Astrocyte (in vitro differentiated cells and primary cell): ENCODE results near the gene TEX14. TPM values are rescaled to one million over a fixed set of nuclear protein-coding genes. Genes with fewer than 3 reads are reported as not detected.

Experiments used
- DNase-seq: peaks from one replicate; pipeline ENCODE4 v3.0.0-alpha.2; 2010; ENCODE audit warnings: low read depth
- FAIRE-seq: peaks from 2 replicates; lab custom pipeline; 2011; peaks lifted over from hg19 to GRCh38; lab: Jason Lieb, UNC
- H2AFZ ChIP-seq: 2 replicates; pipeline ENCODE4 v1.6.0; 2012; ENCODE audit warnings: low read depth, low read length, inconsistent platforms
- H3K27ac ChIP-seq: 2 replicates; pipeline ENCODE4 v1.5.1; 2011; ENCODE audit warnings: low read depth, low read length, inconsistent platforms
- H3K27me3 ChIP-seq: 2 replicates; pipeline ENCODE4 v1.6.0; 2011; ENCODE audit warnings: low read length, inconsistent platforms; ENCODE audit not compliant: insufficient read depth
- H3K36me3 ChIP-seq: 2 replicates; pipeline ENCODE4 v1.5.1; 2011; ENCODE audit warnings: low read length, inconsistent platforms; ENCODE audit not compliant: insufficient read depth
- H3K4me1 ChIP-seq: 2 replicates; pipeline ENCODE4 v1.5.1; 2011; ENCODE audit warnings: low read length, inconsistent platforms; ENCODE audit not compliant: insufficient read depth
- H3K4me2 ChIP-seq: 2 replicates; pipeline ENCODE4 v1.6.0; 2012; ENCODE audit warnings: low read length, inconsistent platforms
- H3K4me3 ChIP-seq: 2 replicates; pipeline ENCODE4 v1.5.1; 2011; ENCODE audit warnings: low read depth, mild to moderate bottlenecking, low read length, inconsistent platforms; ENCODE audit not compliant: insufficient read depth
- H3K79me2 ChIP-seq: 2 replicates; pipeline ENCODE4 v1.6.0; 2012; ENCODE audit warnings: mild to moderate bottlenecking, low read length, inconsistent platforms; ENCODE audit not compliant: insufficient read depth
- H3K9ac ChIP-seq: 2 replicates; pipeline ENCODE4 v1.6.0; 2012; ENCODE audit warnings: mild to moderate bottlenecking, low read length, inconsistent platforms
- H3K9me3 ChIP-seq: 2 replicates; pipeline ENCODE4 v1.5.1; 2012; ENCODE audit warnings: low read depth, mild to moderate bottlenecking, low read length, inconsistent platforms; ENCODE audit not compliant: insufficient read depth
- H4K20me1 ChIP-seq: 2 replicates; pipeline ENCODE4 v1.6.0; 2012; ENCODE audit warnings: low read length, inconsistent platforms; ENCODE audit not compliant: insufficient read depth
- H3K27ac Mint-ChIP-seq: one replicate; pipeline ENCODE4 v1.8.0; 2021; ENCODE audit warnings: mild to moderate bottlenecking, mixed read lengths; ENCODE audit not compliant: unreplicated experiment
- H3K27me3 Mint-ChIP-seq: one replicate; pipeline ENCODE4 v1.8.0; 2021; ENCODE audit warnings: low read depth, mixed read lengths; ENCODE audit not compliant: unreplicated experiment
- H3K36me3 Mint-ChIP-seq: one replicate; pipeline ENCODE4 v1.8.0; 2021; ENCODE audit warnings: low read depth, mixed read lengths; ENCODE audit not compliant: unreplicated experiment
- H3K4me1 Mint-ChIP-seq: one replicate; pipeline ENCODE4 v1.8.0; 2021; ENCODE audit warnings: low read depth, mixed read lengths; ENCODE audit not compliant: unreplicated experiment
- H3K4me3 Mint-ChIP-seq: one replicate; pipeline ENCODE4 v1.8.0; 2021; ENCODE audit warnings: mild to moderate bottlenecking, moderate library complexity, mixed read lengths; ENCODE audit not compliant: unreplicated experiment
- H3K9me3 Mint-ChIP-seq: one replicate; pipeline ENCODE4 v1.8.0; 2021; ENCODE audit warnings: mild to moderate bottlenecking, mixed read lengths; ENCODE audit not compliant: unreplicated experiment
- EZH2 ChIP-seq: IDR thresholded peaks from 2 replicates; pipeline ENCODE4 v1.6.1; 2012; ENCODE audit warnings: mild to moderate bottlenecking, low read length, inconsistent platforms; ENCODE audit not compliant: insufficient read depth
- total RNA-seq: library from RNA; stranded (reverse); gene quantifications from 2 replicates; pipeline ENCODE4 v1.2.1, GENCODE V29; 2021
- TF ChIP-seq, protein P1 (sequence below): IDR thresholded peaks from 2 replicates; pipeline ENCODE4 v1.5.1; 2011; ENCODE audit warnings: low read depth, mild to moderate bottlenecking, inconsistent platforms, low read length, moderate library complexity; ENCODE audit not compliant: insufficient read depth

TEX14 gene
- total RNA-seq, 1 donor from 2014 or later, result 0.09 TPM

DNA sequence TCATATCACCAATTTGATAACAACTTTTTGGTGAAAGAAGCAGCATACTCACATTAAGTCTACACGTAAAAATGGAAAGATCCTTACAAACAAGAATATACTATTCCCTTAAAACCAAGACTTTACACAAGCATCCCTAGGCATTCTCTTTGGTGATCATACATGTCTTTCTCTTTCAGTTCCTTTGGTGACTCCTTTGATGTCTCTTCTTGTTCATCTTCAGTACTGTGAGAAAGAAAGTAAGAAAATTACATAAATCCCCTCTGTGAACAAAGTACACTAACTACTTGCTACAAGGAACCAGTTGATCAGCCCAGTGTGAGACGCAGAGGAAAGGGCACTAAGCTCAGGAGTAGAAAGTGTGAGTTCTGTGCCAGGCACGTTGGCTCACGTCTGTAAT, 117.8 kb downstream of the TEX14 start:
- Histone ChIP-seq H3K9me3 (no peaks in the 10 kb centered on the region), H3K4me1 (peaks cover 3% of the 10 kb centered on the region), H3K36me3 (no peaks in the 10 kb centered on the region), H2AFZ (no peak overlapping the region), H3K4me2 (no peak overlapping the region), H3K27me3 (no peaks in the 10 kb centered on the region), H4K20me1 (no peaks in the 10 kb centered on the region), H3K9ac (no peak overlapping the region), H3K79me2 (no peaks in the 10 kb centered on the region), H3K4me3 (no peak overlapping the region), H3K27ac (no peak overlapping the region)
- no peak for TF ChIP-seq EZH2
- TF ChIP-seq, protein P1, sequence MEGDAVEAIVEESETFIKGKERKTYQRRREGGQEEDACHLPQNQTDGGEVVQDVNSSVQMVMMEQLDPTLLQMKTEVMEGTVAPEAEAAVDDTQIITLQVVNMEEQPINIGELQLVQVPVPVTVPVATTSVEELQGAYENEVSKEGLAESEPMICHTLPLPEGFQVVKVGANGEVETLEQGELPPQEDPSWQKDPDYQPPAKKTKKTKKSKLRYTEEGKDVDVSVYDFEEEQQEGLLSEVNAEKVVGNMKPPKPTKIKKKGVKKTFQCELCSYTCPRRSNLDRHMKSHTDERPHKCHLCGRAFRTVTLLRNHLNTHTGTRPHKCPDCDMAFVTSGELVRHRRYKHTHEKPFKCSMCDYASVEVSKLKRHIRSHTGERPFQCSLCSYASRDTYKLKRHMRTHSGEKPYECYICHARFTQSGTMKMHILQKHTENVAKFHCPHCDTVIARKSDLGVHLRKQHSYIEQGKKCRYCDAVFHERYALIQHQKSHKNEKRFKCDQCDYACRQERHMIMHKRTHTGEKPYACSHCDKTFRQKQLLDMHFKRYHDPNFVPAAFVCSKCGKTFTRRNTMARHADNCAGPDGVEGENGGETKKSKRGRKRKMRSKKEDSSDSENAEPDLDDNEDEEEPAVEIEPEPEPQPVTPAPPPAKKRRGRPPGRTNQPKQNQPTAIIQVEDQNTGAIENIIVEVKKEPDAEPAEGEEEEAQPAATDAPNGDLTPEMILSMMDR, result no peak
- Mint-ChIP-seq H3K36me3 (no peaks in the 10 kb centered on the region), H3K27ac (no peak overlapping the region), H3K9me3 (no peaks in the 10 kb centered on the region), H3K4me1 (peaks cover 15% of the 10 kb centered on the region), H3K27me3 (peaks cover 2% of the 10 kb centered on the region), H3K4me3 (no peak overlapping the region)
- no peak for DNase-seq
- no peak for FAIRE-seq

DNA sequence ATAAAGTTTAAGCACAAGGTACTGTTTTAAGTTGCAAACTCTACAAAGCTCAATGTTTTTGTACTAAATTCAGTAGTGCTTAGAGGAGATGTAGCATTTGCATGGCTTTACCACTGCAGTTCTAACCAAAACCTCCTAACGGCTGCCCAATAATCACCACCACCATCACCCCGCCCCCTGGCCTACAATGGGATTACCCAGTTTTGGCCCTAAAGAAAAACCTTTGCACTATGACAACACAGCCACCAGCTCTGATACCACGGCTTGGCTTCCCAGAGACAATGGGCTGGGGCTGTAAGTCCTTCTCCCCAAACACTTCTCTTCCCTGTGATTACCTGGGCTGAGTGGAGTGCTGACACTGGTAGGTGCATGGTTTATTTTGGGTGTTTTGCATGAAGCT, 119.0 kb downstream of the TEX14 start:
- Histone ChIP-seq H3K4me2 (no peak overlapping the region), H3K9me3 (no peaks in the 10 kb centered on the region), H3K79me2 (no peaks in the 10 kb centered on the region), H4K20me1 (no peaks in the 10 kb centered on the region), H3K4me1 (peaks cover 3% of the 10 kb centered on the region), H3K9ac (no peak overlapping the region), H2AFZ (no peak overlapping the region), H3K4me3 (no peak overlapping the region), H3K27ac (no peak overlapping the region), H3K27me3 (peaks cover 2% of the 10 kb centered on the region), H3K36me3 (no peaks in the 10 kb centered on the region)
- Mint-ChIP-seq H3K27me3 (peaks cover 2% of the 10 kb centered on the region), H3K36me3 (no peaks in the 10 kb centered on the region), H3K9me3 (no peaks in the 10 kb centered on the region), H3K4me1 (peaks cover 18% of the 10 kb centered on the region), H3K27ac (no peak overlapping the region), H3K4me3 (no peak overlapping the region)
- DNase-seq, result no peak
- no peak for FAIRE-seq
- TF ChIP-seq, protein P1, result no peak
- no peak for TF ChIP-seq EZH2

DNA sequence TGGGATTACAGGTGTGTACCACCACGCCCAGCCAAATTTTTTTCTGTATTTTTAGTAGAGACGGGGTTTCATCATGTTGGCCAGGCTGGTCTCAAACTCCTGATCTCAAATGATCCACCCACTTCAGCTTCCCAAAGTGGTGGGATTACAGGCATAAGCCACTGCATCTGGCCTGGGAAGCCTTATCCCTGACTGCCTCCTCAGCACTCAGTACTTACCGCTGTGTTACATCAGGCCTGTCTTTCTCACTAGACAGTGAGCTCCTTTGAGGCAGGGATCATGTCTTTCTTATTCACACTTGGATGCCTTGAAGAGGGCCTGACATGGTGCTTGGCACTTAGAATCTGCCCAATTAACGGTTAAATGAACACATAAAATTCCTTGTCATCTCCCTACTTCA, 121.1 kb downstream of the TEX14 start:
- Histone ChIP-seq H2AFZ (no peak overlapping the region), H3K9me3 (no peaks in the 10 kb centered on the region), H3K79me2 (no peaks in the 10 kb centered on the region), H4K20me1 (no peaks in the 10 kb centered on the region), H3K4me2 (no peak overlapping the region), H3K36me3 (no peaks in the 10 kb centered on the region), H3K9ac (no peak overlapping the region), H3K4me3 (no peak overlapping the region), H3K4me1 (peaks cover 5% of the 10 kb centered on the region), H3K27me3 (peaks cover 2% of the 10 kb centered on the region), H3K27ac (no peak overlapping the region)
- TF ChIP-seq, protein P1, result no peak
- TF ChIP-seq EZH2, result no peak
- H3K36me3 Mint-ChIP-seq, result no peaks in the 10 kb centered on the region
- FAIRE-seq (no peak), DNase-seq (no peak)
- no peak overlapping the region for H3K4me3 Mint-ChIP-seq
- H3K27me3 Mint-ChIP-seq, result peaks cover 2% of the 10 kb centered on the region
- H3K4me1 Mint-ChIP-seq, result peaks cover 10% of the 10 kb centered on the region
- H3K9me3 Mint-ChIP-seq, result no peaks in the 10 kb centered on the region
- H3K27ac Mint-ChIP-seq, result no peak overlapping the region
